ENCODE results near the gene ZDHHC3.

ZDHHC3 gene

DNA sequence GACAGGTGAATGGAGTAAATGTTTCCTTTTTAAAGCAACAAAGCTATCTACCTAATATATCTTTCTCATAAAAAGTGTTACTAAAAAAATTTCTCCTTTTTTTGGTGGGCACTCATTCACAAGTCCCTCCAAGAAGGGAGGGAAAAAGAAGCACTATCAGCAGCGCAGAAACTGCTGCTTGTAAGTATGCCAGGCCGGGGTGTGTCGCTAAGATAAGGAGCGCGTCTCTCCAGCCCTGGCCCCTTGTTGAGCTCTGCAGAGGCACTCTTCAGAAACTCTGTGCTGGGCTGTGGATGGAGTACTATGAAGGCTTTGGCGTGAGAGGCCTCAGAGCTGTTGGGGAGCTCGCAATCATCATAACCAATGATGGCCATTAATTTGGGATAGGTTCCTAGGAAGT lies 49.1 kb downstream of the ZDHHC3 start:
- DNase-seq (ENCODE audit: low read depth in 2 of 2): no peak

DNA sequence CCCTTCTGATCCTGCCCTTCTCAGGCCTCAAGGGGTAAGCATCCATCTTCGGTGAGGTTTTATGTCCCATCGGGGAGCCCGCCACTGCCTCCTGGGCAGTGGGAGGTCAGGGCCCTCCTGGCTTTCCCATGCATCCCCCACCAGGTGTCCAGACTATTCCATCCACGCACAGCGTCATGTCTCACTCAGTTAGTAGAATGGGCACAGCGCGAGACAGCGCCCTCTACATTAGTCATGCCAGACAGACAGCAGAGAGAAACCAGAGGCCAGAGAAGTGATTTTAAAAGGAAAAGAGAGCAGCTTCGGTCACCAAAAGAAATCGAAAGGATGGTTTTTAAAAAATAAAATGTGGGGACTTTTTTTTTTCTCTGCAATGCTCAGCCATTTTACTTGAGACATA lies 49.8 kb downstream of the ZDHHC3 start:
- DNase-seq (ENCODE audit: low read depth in 2 of 2): no peak

DNA sequence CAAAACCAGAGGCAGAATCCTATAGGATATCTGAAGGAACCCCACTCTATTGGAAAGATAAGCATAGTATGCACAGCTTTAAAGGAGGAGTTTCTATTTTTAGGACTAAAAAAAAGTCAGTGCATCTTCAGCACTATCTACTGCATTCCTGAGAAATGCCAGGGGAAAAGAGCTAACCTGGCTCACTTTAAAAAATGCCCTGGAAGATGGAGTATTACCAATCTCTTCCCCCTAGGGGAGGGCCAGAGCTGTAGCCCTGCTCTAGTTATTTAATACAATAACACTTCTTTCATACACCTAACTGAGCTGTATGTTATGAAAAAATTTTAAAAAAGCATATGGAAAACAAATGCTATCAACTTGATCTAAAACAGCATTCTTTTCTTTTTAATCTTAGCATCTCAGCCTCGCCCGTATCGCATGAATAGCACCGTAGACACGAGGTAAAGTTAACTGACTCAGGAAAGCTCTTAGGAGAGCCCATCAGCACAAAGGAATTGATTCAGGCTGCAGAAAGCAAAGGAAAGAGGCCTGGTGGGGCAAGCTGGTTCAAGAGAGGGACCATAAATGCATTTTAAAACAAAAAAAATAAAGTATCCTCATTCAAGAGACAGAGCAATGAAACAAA lies 51.4 kb downstream of the ZDHHC3 start:
- no peak for DNase-seq (ENCODE audit: low read depth in 2 of 2)

DNA sequence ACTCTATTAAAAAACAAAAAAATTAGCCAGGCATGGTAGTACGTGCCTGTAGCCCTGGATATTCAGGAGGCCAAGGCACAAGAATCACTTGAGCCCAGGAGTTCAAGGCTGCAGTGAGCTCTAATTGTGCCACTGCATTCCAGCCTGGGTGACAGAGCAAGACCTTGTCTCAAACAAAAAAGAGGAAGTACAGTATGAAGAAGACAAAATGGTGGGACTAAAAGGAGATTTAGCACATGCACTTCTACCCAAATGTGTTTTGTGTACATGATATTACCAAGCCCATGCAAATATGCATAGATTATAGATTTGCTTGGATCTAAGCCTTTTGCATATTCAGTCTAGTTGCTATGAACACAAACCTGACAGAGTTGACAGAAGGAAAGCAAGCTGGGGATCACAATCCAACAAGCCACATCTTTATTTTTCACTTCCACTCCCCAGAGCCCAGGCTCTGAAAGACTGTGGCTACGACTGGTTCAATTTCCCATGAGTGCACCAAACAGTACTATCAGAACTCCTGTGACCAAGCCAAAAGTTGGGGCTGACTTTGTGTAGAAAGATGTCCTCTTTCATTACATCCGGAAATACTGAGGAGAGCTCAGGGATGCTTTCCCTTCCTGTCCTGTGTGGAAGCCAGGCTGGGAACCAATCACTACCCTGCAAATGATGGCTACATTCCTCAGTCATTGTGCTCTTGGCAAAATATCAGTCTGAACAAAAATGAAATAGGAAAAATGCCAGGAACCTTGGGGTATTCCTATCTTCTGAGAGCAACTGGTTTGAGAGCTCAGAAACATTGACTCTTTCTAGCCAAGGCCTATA lies 52.1 kb downstream of the ZDHHC3 start:
- no peak for DNase-seq (ENCODE audit: low read depth in 2 of 2)

DNA sequence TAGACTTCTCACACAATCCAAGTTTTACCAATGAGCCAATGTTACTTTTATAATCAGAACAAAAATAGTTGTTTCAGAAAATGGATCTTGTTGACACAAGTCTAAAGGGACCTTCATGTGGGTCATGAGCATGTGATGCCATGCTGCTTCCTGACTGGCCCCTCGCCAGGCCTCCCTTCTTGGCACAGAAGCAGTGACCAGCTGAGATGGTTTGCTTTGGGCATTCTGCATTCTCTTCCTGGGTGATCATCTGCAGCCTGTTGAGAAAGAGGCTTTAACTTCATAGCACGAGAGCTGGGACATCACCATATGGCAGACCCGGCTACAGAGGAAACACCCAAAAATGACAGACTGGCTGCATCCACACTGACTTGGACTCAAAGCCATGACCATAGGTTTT lies 55.9 kb downstream of the ZDHHC3 start:
- no peak for DNase-seq (ENCODE audit: low read depth in 2 of 2)

DNA sequence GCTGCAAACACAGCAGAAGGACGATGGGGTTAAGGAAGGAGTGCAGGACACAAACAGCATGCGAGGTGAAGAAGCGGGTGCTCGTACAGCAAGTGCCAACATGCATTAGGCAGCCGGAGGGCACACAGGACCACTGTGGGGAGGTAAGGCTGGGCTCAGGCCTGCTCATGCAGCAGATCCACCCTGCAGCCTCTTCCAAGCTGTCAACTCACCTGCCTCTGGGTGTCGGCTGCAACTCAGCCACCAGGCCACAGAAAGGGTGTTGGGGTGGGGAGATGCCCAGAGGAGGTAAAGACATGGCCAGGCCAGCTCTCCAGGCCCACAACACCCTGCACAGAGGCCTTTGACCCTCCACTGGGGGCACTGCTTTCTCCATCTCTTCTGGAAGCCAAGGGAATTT lies 57.4 kb downstream of the ZDHHC3 start:
- DNase-seq (ENCODE audit: low read depth in 2 of 2): no peak

DNA sequence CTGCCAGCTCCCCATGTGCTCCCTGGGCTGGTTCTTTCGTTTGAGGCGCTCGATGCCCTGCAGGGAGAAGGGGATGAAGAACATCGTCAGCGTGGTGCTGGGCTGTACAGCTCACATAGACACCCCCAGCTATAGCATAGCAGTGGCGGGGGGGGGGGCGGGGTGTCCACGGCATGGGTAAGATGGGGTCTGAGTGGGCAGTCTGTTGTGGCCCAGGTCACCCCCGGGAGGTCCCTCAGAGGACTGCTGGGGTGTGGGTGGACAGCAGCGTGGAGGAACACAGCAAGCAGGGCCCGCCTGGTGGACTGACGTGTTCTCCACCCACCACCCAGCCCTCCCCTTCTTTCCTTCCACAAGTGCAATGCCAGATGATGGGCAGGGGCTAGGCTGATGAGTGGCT lies 57.9 kb downstream of the ZDHHC3 start:
- no peak for DNase-seq (ENCODE audit: low read depth in 2 of 2)

DNA sequence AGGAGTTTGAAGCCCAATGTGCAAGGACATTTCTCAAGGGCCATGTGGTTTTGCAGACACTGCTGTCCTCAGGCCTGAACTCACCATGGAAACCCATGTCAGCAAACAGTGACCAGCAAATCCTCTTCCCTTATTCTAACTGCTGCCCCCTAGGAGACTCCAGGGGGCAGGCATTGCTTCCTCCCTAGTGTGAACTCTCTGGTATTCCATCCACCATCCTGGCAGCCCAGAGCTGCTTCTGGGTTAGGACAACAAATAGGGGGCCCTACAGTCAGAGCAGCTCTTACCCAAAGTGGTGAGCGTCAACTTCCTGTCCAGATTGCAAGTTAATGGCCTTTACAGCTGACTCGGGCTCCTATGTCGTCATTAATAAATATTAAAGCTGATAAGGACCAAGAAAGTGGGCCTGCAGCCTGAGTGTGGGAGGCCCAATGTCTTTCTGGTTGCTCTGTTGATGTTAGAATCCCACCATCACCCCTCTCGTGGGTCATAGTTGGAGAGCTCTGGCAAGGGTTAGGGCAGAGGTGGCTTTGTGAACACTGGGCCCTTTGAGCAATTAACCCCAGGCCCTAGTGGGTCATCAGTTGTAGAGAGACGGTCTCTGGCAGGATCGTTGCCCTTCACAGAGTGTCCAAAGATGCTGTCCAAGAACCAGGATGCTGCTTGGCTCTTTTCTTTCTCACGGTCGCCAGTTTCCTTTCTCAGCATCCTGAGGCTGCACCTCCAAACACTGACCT lies 60.1 kb downstream of the ZDHHC3 start:
- no peak for DNase-seq (ENCODE audit: low read depth in 2 of 2)

DNA sequence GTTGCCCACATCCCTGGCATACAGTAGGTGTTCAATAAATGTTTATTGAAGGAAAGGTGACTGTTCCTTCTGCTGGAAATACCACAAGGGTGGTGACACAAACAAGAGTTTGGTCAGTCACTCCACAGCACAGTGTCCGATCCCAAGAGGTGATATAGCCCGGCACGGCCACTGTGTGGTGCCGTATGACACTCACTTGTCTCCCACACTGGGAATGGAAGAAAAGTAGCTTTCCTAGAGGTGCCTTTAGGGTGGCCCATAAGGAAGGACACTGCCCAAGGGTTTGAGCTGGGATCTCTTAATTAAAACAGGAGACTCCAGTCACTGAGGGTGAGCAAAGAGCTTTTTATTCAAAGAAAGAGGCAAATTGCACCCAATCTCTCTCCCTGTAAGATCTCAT lies 61.0 kb downstream of the ZDHHC3 start:
- no peak for DNase-seq (ENCODE audit: low read depth in 2 of 2)

DNA sequence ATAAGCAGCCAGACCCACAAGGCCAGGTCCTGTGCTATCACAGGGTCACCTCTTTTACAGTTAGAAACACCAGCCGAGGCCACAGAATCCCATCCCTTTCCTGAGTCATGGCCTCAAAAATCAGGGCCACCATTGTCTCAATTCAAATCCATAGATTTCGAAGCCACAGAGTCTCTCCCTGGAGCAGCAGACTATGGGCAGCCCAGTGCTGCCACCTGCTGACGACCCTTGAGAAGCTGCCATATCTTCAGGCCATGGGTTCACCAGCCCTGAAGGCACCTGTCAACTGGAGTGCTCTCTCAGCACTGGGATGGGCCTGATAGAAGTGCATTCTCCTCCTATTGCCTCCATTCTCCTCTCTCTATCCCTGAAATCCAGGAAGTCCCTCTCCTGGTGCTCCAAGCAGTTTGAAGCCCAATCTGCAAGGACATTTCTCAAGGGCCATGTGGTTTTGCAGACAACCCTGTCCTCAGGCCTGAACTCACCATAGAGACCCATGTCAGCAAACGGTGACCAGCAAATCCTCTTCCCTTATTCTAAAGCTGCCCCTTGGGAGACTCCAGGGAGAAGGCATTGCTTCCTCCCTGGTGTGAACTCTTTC lies 62.0 kb downstream of the ZDHHC3 start:
- peak; percentile 41 to 43 for DNase-seq (ENCODE audit: low read depth in 2 of 2)

DNA sequence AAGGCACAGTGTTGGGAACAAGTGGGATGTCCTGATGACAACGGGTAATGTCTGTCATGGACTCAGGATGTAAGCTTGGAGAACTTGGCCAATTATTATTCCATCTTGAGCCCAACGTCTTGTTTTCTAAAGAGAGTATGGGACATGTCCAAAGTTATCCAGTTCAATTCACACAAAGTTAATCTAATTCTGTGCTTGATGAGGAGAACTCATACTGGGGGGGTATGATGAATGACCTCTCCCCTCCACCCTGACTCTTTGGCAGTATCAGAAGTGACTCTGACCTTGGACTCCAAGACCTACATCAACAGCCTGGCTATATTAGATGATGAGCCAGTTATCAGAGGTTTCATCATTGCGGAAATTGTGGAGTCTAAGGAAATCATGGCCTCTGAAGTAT lies 65.3 kb downstream of the ZDHHC3 start:
- no peak for DNase-seq (ENCODE audit: low read depth in 2 of 2)

DNA sequence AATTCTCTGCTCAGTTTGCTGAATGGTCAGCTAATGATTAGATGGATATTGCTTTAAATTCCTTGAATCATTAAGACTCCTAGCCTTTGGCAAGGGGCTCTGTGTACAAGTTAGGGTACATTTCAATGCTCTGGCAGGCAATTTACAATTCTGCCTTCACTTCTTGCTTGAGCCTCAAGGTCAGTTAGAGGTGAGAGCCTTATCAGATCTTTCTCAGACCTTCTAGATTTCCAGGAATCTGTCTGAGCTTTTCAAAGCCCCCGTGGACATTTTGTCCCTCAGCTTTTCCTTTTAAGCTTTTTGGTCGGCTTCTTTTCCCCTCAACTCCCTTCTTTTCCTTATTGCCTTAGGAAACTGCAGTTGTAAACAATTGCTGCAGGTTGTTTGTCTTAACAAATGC lies 66.9 kb downstream of the ZDHHC3 start:
- DNase-seq (ENCODE audit: low read depth in 2 of 2): no peak

DNA sequence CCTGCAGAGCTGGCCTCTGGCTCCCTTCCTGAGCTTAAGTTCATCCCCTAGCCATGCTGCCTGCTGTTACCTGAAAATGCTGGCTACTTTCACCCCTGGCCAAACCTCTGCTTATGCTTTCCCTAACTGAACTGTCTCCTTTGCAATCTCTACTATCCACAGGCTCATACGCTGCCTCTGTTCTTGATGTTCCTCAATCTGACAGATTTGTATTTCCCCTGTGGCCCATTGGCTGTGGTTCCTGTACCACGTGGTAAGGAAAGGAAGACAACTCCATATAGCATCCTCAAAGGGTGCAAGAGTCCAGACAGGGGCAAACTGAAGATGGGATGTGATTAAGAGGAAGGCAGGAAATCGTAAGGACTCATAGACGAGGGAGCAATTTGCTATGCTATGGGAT lies 68.4 kb downstream of the ZDHHC3 start:
- DNase-seq (ENCODE audit: low read depth in 2 of 2): no peak

DNA sequence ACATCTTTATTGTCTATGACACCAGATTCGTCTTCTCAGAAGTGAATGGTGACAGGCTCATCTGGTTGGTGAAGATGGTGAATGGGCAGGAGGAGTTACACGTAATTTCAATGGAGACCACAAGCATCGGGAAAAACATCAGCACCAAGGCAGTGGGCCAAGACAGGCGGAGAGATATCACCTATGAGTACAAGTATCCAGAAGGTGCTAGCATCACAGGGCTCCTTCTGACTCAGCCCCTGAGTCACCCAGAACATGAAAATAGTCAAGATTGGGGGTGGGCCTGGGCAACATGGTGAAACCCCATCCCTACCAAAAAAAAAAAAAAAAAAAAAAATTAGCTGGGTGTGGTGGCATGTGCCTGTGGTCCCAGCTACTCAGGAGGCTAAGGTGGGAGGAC lies 69.0 kb downstream of the ZDHHC3 start:
- DNase-seq (ENCODE audit: low read depth in 2 of 2): no peak

DNA sequence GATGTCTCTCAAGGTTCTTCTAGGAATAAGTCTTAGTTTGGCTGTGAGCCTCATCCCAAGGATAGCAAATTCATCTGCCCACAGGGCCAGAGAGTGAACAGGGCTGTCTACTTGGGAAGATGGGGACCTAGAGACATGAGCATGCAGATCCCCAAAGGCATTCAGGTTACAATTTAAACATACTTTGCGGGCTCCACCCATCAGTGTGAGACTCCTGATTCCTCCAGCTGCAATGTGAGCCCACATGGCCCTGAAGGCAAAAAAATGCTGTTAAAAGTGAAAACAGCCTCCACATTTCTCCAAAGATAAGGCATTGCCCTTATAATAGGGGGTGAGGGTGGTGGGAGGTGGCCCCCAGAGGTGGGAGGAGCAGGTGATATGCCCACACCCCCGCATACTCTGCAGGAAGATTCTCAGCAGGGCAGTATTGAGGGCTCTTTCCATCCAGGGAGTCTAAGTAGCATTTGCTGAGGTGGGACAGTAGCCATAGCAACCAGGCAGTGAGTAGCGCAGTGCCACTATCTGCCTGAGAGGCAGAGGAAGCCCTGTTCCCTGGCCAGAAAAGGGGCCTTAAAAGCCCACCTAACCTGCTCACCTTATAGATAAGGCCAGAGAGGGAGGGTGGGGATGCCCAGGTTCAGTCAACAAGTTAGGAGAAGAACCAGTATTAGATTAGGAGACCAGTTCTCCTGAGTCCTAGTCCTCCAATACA lies 70.4 kb downstream of the ZDHHC3 start:
- no peak for DNase-seq (ENCODE audit: low read depth in 2 of 2)

DNA sequence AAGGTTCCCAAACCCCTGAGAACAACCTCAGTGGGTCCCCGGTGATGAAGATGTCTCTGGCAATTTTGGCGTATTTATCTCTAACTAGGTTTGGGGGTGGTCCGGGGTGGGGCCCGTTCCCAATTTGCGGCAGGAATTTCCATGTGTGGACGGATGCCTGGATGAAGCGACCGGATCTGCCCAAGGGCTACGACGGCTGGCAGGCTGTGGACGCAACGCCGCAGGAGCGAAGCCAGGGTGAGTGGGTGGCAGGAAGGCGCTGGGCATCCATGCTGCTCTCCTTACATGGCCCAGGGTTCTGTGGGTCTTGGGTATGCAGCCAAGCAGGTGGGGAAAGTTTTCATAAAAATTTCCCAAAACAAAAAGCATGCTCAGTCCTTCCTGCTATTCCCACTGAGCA lies 72.2 kb downstream of the ZDHHC3 start:
- DNase-seq (ENCODE audit: low read depth in 2 of 2): no peak

DNA sequence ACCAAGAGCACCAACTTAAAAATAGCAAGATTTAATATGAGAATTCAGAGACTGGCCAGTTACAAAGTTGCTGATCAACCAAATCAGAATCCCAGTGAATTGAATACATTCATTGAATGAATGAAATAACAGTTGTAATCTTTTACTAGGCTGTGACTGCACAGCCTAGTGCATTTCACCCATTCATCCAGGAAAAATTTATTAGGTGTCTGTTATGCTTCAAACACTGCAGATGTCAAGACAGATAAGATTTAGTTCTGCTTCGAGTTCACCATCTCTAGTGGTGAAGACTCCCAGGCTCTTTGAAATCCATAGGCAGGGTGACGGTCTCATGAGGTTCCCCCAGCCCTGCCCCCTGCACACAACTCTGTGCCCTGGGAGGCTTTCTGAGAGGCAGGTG lies 72.7 kb downstream of the ZDHHC3 start:
- no peak for DNase-seq (ENCODE audit: low read depth in 2 of 2)

DNA sequence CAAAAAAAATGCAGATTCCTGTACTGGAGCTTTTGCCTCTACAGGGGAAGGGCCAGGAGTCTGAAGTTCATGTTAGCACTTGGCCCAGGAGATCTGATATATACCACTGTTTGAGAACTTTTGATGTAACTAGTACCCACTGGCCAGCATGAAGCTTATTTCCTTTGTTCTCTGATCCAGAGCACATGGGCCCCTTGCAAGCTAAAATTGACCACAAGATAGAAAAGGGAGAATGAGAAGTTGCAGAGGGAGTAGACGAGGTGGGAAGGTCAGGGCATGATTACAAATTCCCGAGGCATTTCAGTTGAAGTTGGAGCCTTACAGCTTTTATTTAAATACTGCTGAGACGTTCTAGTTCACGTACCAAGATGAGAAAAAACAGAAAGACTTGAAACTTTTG lies 73.3 kb downstream of the ZDHHC3 start:
- no peak for DNase-seq (ENCODE audit: low read depth in 2 of 2)

DNA sequence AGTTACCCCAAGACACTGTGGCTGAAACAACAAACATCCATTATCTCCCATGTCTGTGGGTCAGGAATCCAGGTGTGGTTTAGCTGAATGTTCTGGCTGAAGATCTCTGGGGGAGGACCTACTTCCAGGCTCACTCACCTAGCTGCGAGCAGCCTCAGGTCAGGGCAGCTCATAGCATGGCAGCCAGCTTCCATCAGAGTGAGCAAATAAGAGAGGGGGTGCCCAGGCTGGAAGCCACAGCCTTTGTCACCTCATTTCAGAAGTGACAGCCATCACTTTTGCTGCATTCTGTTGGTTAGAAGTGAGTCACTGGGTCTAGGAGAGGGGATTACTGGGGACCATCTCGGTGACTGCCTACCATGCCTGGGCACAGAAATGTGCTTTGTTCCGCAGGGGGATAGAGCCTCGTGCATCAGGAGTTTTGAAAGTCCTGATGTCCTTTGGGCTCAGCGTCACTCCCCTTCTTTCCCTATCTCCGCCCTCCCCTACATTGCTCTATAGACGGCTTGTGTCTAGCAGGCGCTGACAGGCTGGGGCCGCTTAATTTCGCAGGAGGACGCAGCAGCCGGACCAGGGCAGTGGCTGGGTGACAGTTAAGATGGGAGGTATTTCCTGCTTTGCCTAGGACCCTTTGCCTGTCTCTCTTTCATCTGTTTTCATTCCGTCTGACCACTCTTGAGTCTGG lies 76.1 kb downstream of the ZDHHC3 start:
- no peak for DNase-seq (ENCODE audit: low read depth in 2 of 2)

DNA sequence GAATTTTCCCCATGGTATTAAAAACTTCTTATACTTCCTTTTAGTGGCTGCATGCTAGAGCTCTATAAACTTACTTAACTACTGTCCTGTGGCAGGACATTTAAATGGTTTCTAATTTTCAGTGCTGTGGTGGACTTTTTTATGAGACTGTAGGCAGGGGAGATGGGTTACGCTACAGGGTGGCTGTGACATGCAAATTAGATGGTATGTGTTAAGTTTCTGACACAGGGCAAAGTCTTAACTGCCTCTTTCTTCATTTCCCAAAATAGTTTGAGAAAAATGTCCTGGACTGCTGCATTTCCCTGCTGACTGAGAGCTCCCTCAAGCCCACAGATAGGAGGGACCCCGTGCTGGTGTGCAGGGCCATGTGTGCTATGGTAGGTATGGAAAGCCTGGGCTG lies 79.5 kb downstream of the ZDHHC3 start:
- DNase-seq (ENCODE audit: low read depth in 2 of 2): no peak

DNA sequence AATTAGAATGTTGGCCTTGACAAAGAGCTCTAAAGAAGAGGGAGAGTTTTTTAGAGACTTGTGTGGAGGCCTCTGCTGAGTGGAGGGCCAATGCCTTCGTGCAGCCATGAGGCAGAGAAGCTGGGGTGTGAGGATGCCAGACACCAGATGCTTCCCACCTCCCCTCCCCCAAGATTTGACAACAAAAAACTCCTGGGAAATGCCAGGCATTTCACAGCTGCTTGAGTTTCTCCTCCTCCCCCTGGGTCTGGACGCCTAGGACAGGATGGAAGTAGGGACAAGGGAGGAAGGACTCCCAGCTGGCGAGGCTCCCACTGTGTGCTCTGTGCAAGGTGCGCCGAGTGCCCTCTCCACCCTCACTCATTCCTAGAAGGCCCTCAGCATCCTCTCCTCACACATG lies 81.5 kb downstream of the ZDHHC3 start:
- DNase-seq (ENCODE audit: low read depth in 2 of 2): no peak
